Neural cell (in vitro differentiated cells): Measurements from ENCODE around the gene LRCOL1. TPM values are rescaled to one million over a fixed set of nuclear protein-coding genes. Genes with fewer than 3 reads are reported as not detected.

Experiments
- H2AFZ ChIP-seq: fragments of 200-600, 300-800 bp; sonication (generic), shearing (Covaris generic); 2 replicates; pipeline ENCODE4 v1.6.0; 2014; ENCODE audit warnings: low read depth, mild to moderate bottlenecking, antibody characterized with exemption, low read length, moderate library complexity
- H3F3A ChIP-seq: fragments of 200-600 bp; shearing (Covaris generic); 2 replicates; pipeline ENCODE4 v1.6.1; 2016; ENCODE audit warnings: mild to moderate bottlenecking, moderate library complexity, mixed read lengths, antibody characterized with exemption, low read length; ENCODE audit not compliant: insufficient read depth, poor library complexity, severe bottlenecking
- H3K27ac ChIP-seq: fragments of 200-600, 300-800 bp; sonication (generic), shearing (Covaris generic); 2 replicates; pipeline ENCODE4 v1.5.1; 2014; ENCODE audit warnings: mild to moderate bottlenecking, low read length, moderate library complexity
- H3K27me3 ChIP-seq: fragments of 300-800, 200-600 bp; sonication (generic), shearing (Covaris generic); 2 replicates; pipeline ENCODE4 v1.6.0; 2014; ENCODE audit warnings: mild to moderate bottlenecking, low read depth, low read length, moderate library complexity; ENCODE audit not compliant: insufficient read depth
- H3K36me3 ChIP-seq: fragments of 300-800, 200-600 bp; sonication (generic), shearing (Covaris generic); 2 replicates; pipeline ENCODE4 v1.5.1; 2014; ENCODE audit warnings: mild to moderate bottlenecking, antibody characterized with exemption, low read length, moderate library complexity; ENCODE audit not compliant: insufficient read depth
- H3K4me2 ChIP-seq: fragments of 300-800, 200-600 bp; sonication (generic), shearing (Covaris generic); 2 replicates; pipeline ENCODE4 v1.6.0; 2014; ENCODE audit warnings: mild to moderate bottlenecking, low read length
- H3K4me3 ChIP-seq: fragments of 300-800, 200-600 bp; sonication (generic), shearing (Covaris generic); 2 replicates; pipeline ENCODE4 v1.5.1; 2014; ENCODE audit warnings: mild to moderate bottlenecking, low read length, moderate library complexity
- H3K79me2 ChIP-seq: fragments of 200-600 bp; shearing (Covaris generic); replicated peaks from 2 replicates; pipeline ENCODE4 v1.6.0; 2014; ENCODE audit warnings: mild to moderate bottlenecking, low read length, moderate library complexity; ENCODE audit not compliant: insufficient read depth
- H3K9ac ChIP-seq: fragments of 300-800, 200-600 bp; sonication (generic), shearing (Covaris generic); 2 replicates; pipeline ENCODE4 v1.6.1; 2016; ENCODE audit warnings: mild to moderate bottlenecking, low read length, mixed read lengths
- H3K9me2 ChIP-seq: fragments of 200-600 bp; shearing (Covaris generic); 2 replicates; pipeline ENCODE4 v1.6.1; 2016; ENCODE audit warnings: mild to moderate bottlenecking, low read length, mixed read lengths; ENCODE audit not compliant: insufficient read depth
- H3K9me3 ChIP-seq: fragments of 200-600, 300-800 bp; sonication (generic), shearing (Covaris generic); 2 replicates; pipeline ENCODE4 v1.6.1; 2016; ENCODE audit warnings: mild to moderate bottlenecking, mixed run types, low read length, moderate library complexity, mixed read lengths
- H4K20me1 ChIP-seq: fragments of 200-600 bp; shearing (Covaris generic); 2 replicates; pipeline ENCODE4 v1.6.1; 2016; ENCODE audit warnings: mild to moderate bottlenecking, mixed run types; ENCODE audit not compliant: insufficient read depth
- EP300 ChIP-seq: fragments of 450-650 bp; conservative IDR thresholded peaks from 2 replicates; pipeline ENCODE4 v1.6.1; 2014; ENCODE audit warnings: antibody characterized with exemption, mild to moderate bottlenecking, moderate library complexity; ENCODE audit not compliant: poor library complexity, severe bottlenecking
- EZH2 ChIP-seq: fragments of 200-600, 300-800 bp; shearing (Covaris generic), sonication (generic); IDR thresholded peaks from 2 replicates; pipeline ENCODE4 v1.6.1; 2014; ENCODE audit warnings: antibody characterized with exemption, low read length, borderline replicate concordance, mild to moderate bottlenecking; ENCODE audit not compliant: insufficient read depth, poor library complexity, severe bottlenecking
- MXI1 ChIP-seq: fragments of 450-650 bp; conservative IDR thresholded peaks from 2 replicates; pipeline ENCODE4 v1.6.1; 2014; ENCODE audit warnings: antibody characterized with exemption, mild to moderate bottlenecking; ENCODE audit not compliant: poor library complexity, severe bottlenecking
- POLR2AphosphoS5 ChIP-seq: IDR thresholded peaks from 2 replicates; pipeline ENCODE4 v1.6.1; 2012
- RAD21 ChIP-seq: fragments of 450-650 bp; conservative IDR thresholded peaks from 2 replicates; pipeline ENCODE4 v1.6.1; 2014; ENCODE audit warnings: antibody characterized with exemption, mild to moderate bottlenecking, moderate library complexity
- TAF1 ChIP-seq: IDR thresholded peaks from 2 replicates; pipeline ENCODE4 v1.6.1; 2012; ENCODE audit warnings: low read depth
- polyA plus RNA-seq: library from polyadenylated mRNA; depleted of rRNA; stranded (reverse); fragments of >200 nt; gene quantifications from 2 replicates; pipeline ENCODE4 v1.2.3, GENCODE V29; 2014
- TF ChIP-seq, protein P1 (sequence below): fragments of 450-650 bp; IDR thresholded peaks from 2 replicates; pipeline ENCODE4 v1.5.1; 2014; ENCODE audit warnings: antibody characterized with exemption, mild to moderate bottlenecking, moderate library complexity; ENCODE audit not compliant: poor library complexity, severe bottlenecking
- TF ChIP-seq, protein P2 (sequence below): IDR thresholded peaks from 2 replicates; pipeline ENCODE4 v1.6.1; 2012; ENCODE audit warnings: borderline replicate concordance

The LRCOL1 gene
- polyA plus RNA-seq, 1 donor from 2014 or later: not detected

DNA sequence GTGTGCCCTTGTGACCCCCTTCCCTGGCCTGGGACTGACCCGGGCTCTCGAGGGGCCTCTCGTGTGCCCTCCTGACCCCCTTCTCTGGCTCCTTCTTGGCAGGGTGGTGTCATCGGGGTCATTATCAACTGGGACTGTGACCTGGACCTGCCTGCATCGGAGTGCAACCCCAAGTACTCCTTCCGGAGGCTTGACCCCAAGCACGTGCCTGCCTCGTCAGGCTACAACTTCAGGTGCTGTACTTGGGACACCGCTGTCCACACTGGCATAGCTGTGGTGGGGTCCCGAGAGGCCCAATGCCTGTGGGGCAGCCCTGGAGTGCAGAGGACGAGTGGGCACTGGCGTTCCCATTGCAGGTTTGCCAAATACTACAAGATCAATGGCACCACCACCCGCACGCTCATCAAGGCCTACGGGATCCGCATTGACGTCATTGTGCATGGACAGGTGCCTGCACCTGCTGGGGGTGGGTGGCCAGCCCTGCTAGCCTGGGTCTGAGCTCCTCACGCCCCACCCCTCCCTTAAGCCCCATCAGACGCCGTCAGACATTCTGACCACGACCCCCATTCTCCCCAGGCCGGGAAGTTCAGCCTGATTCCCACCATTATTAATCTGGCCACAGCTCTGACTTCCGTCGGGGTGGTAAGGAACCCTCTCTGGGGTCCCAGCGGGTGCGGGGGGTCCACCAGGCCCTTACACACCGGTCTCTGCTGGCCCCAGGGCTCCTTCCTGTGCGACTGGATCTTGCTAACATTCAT, 10.7 kb upstream of the LRCOL1 start:
- Histone ChIP-seq H3K9ac (no peak overlapping the region), H3F3A (no peaks in the 10 kb centered on the region), H3K9me2 (no peaks in the 10 kb centered on the region), H3K4me3 (no peak overlapping the region), H3K4me2 (no peak overlapping the region), H3K79me2 (no peaks in the 10 kb centered on the region), H3K9me3 (peaks cover 12% of the 10 kb centered on the region), H3K36me3 (no peaks in the 10 kb centered on the region), H3K27me3 (peaks cover 28% of the 10 kb centered on the region), H3K27ac (no peak overlapping the region), H2AFZ (no peak overlapping the region), H4K20me1 (no peaks in the 10 kb centered on the region)
- TF ChIP-seq, protein P1, sequence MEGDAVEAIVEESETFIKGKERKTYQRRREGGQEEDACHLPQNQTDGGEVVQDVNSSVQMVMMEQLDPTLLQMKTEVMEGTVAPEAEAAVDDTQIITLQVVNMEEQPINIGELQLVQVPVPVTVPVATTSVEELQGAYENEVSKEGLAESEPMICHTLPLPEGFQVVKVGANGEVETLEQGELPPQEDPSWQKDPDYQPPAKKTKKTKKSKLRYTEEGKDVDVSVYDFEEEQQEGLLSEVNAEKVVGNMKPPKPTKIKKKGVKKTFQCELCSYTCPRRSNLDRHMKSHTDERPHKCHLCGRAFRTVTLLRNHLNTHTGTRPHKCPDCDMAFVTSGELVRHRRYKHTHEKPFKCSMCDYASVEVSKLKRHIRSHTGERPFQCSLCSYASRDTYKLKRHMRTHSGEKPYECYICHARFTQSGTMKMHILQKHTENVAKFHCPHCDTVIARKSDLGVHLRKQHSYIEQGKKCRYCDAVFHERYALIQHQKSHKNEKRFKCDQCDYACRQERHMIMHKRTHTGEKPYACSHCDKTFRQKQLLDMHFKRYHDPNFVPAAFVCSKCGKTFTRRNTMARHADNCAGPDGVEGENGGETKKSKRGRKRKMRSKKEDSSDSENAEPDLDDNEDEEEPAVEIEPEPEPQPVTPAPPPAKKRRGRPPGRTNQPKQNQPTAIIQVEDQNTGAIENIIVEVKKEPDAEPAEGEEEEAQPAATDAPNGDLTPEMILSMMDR: no peak

DNA sequence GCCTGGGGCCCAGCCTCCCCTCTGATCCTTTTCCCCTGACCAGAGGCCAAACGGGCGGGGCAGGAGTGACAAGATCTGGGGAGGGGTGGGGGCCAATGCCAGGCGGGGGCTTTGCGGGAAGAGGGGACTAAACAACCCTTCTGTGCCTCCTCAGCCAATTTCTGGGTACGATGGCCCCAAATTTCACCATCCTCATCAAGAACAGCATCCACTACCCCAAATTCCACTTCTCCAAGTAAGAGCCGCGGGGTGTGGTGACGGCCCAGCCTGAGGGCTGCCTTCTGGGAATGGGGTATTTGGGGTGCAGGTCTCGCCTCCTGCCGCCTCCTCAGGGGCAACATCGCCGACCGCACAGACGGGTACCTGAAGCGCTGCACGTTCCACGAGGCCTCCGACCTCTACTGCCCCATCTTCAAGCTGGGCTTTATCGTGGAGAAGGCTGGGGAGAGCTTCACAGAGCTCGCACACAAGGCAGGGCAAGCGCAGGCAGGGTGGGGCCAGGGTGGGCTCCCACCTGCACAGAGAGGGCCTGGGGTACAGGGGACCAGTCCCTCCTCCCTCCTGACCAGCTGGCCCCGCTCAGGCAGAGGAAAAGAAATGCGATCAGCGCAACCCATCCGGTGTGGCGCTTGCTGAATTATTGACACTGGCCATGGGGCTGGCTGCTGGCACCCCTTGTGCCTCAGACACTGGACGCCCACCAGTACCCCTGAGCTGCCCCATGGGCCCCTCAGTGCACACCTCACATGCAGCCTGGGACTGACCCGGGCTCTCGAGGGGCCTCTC, 9.9 kb upstream of the LRCOL1 start:
- no peaks in the 10 kb centered on the region for H3K9me2 ChIP-seq
- H3F3A ChIP-seq: no peaks in the 10 kb centered on the region
- TF ChIP-seq EP300: no peak
- no peak for TF ChIP-seq MXI1
- no peak for TF ChIP-seq TAF1
- TF ChIP-seq, protein P1: no peak
- TF ChIP-seq RAD21: no peak
- H3K4me3 ChIP-seq: no peak overlapping the region
- peaks cover 33% of the 10 kb centered on the region for H3K27me3 ChIP-seq
- H3K9me3 ChIP-seq: peaks cover 12% of the 10 kb centered on the region
- no peak overlapping the region for H3K27ac ChIP-seq
- H3K9ac ChIP-seq: no peak overlapping the region
- no peak overlapping the region for H3K4me2 ChIP-seq
- no peaks in the 10 kb centered on the region for H3K36me3 ChIP-seq
- H4K20me1 ChIP-seq: no peaks in the 10 kb centered on the region
- H2AFZ ChIP-seq: no peak overlapping the region
- H3K79me2 ChIP-seq: no peaks in the 10 kb centered on the region

DNA sequence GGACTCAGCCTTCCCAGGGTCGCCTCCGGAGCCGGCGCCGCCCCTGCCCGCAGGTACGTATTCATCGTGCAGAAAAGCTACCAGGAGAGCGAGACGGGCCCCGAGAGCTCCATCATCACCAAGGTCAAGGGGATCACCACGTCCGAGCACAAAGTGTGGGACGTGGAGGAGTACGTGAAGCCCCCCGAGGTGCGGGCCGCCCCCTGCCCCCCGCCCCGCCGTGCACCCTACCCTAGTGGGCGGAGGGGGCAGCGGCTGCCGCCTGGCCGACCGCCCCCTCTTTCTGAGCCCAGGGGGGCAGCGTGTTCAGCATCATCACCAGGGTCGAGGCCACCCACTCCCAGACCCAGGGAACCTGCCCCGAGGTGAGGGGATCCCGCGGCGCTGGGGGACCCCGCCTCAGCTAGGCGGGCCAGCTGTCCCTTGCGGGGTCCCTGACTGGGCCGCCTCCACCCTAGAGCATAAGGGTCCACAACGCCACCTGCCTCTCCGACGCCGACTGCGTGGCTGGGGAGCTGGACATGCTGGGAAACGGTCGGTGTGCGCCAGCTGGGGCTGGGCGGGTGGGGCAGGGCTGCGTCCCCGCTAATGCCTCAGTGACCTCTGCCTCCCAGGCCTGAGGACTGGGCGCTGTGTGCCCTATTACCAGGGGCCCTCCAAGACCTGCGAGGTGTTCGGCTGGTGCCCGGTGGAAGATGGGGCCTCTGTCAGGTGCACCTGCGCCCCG, 9.2 kb upstream of the LRCOL1 start:
- H4K20me1 ChIP-seq: no peaks in the 10 kb centered on the region
- H3K4me2 ChIP-seq: no peak overlapping the region
- TF ChIP-seq, protein P2, sequence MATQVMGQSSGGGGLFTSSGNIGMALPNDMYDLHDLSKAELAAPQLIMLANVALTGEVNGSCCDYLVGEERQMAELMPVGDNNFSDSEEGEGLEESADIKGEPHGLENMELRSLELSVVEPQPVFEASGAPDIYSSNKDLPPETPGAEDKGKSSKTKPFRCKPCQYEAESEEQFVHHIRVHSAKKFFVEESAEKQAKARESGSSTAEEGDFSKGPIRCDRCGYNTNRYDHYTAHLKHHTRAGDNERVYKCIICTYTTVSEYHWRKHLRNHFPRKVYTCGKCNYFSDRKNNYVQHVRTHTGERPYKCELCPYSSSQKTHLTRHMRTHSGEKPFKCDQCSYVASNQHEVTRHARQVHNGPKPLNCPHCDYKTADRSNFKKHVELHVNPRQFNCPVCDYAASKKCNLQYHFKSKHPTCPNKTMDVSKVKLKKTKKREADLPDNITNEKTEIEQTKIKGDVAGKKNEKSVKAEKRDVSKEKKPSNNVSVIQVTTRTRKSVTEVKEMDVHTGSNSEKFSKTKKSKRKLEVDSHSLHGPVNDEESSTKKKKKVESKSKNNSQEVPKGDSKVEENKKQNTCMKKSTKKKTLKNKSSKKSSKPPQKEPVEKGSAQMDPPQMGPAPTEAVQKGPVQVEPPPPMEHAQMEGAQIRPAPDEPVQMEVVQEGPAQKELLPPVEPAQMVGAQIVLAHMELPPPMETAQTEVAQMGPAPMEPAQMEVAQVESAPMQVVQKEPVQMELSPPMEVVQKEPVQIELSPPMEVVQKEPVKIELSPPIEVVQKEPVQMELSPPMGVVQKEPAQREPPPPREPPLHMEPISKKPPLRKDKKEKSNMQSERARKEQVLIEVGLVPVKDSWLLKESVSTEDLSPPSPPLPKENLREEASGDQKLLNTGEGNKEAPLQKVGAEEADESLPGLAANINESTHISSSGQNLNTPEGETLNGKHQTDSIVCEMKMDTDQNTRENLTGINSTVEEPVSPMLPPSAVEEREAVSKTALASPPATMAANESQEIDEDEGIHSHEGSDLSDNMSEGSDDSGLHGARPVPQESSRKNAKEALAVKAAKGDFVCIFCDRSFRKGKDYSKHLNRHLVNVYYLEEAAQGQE: no peak
- TF ChIP-seq, protein P1: no peak
- TF ChIP-seq POLR2AphosphoS5 (no peak), EZH2 (no peak)
- H3K9me2 ChIP-seq: no peaks in the 10 kb centered on the region
- H3K4me3 ChIP-seq: no peak overlapping the region
- no peak overlapping the region for H3K27ac ChIP-seq
- peaks cover 36% of the 10 kb centered on the region for H3K27me3 ChIP-seq
- H3F3A ChIP-seq: no peaks in the 10 kb centered on the region
- H3K79me2 ChIP-seq: no peaks in the 10 kb centered on the region
- H2AFZ ChIP-seq: no peak overlapping the region
- H3K9ac ChIP-seq: no peak overlapping the region
- H3K36me3 ChIP-seq: no peaks in the 10 kb centered on the region
- H3K9me3 ChIP-seq: peaks cover 12% of the 10 kb centered on the region
